NCI-H226 (cell line): ENCODE results near the gene PIM2.
A peak's percentile ranks its signal among the peaks of the same experiment; 100 is the strongest.

Experiments
- DNase-seq: peaks from one replicate; pipeline ENCODE4 v3.0.0-alpha.2; 2015

Gene PIM2

GRCh38 chrX:48934581-48935300 is 15.9 kb upstream of the PIM2 start:
- DNase-seq, result no peak

GRCh38 chrX:48933757-48934156 is 14.9 kb upstream of the PIM2 start:
- DNase-seq, result no peak

- no peak for DNase-seq
These were observed 9.0 kb upstream of the PIM2 start for GRCh38 chrX:48927736-48928382.

- DNase-seq, result no peak
These were observed 8.3 kb upstream of the PIM2 start for GRCh38 chrX:48927123-48927522.

- DNase-seq, result no peak
These were observed 5.4 kb upstream of the PIM2 start for GRCh38 chrX:48924270-48924669.

GRCh38 chrX:48923771-48924170 is 4.9 kb upstream of the PIM2 start:
- no peak for DNase-seq

GRCh38 chrX:48920718-48921104 is 1.9 kb upstream of the PIM2 start:
- DNase-seq, result no peak

GRCh38 chrX:48919947-48920717 is 1.3 kb upstream of the PIM2 start:
- DNase-seq, result no peak

- DNase-seq, result no peak
These were observed 577 bp upstream of the PIM2 start for GRCh38 chrX:48919360-48919841.

- DNase-seq, result no peak
These were observed 552 bp downstream of the PIM2 start for GRCh38 chrX:48918301-48918642.

- DNase-seq, result peak; percentile 55
These were observed 1.5 kb downstream of the PIM2 start for GRCh38 chrX:48917139-48918001.

GRCh38 chrX:48914593-48915493 is 4.0 kb downstream of the PIM2 start:
- no peak for DNase-seq

- DNase-seq, result no peak
These were observed 5.0 kb downstream of the PIM2 start for GRCh38 chrX:48913605-48914366.

- peak; percentile 80 for DNase-seq
These were observed 7.2 kb downstream of the PIM2 start, which contains the start of gene SLC35A2 for GRCh38 chrX:48911412-48912182. SLC35A2 (minus strand) TSS chrX:48911646; CDS start chrX:48911636, 10 bp downstream.

GRCh38 chrX:48910926-48911411 is 7.9 kb downstream of the PIM2 start:
- no peak for DNase-seq

- no peak for DNase-seq
These were observed 9.0 kb downstream of the PIM2 start for GRCh38 chrX:48909703-48910294.

GRCh38 chrX:48908600-48908999 is 10.2 kb downstream of the PIM2 start:
- no peak for DNase-seq

GRCh38 chrX:48905090-48905790 is 13.6 kb downstream of the PIM2 start:
- DNase-seq, result no peak

GRCh38 chrX:48904626-48905025 is 14.2 kb downstream of the PIM2 start:
- DNase-seq, result no peak
